NOMO-1 treated with DMSO at 0.1 percent for 48 hours (cell line): ENCODE results near the gene DBH.

Experiments
- DNase-seq: peaks from one replicate; lab custom pipeline; 2025; ENCODE audit not compliant: unreplicated experiment; lab: John Stamatoyannopoulos, UW

DBH gene

GRCh38 chr9:133642708-133643361 lies 6.7 kb downstream of the DBH start:
- no peak for DNase-seq

GRCh38 chr9:133643362-133643755 lies 7.2 kb downstream of the DBH start:
- no peak for DNase-seq

GRCh38 chr9:133643978-133644760 lies 8.0 kb downstream of the DBH start:
- DNase-seq: no peak

- no peak for DNase-seq
Observed at GRCh38 chr9:133645021-133645765, 9.0 kb downstream of the DBH start.

GRCh38 chr9:133647148-133647547 lies 11.0 kb downstream of the DBH start:
- DNase-seq: no peak

GRCh38 chr9:133647765-133648469 lies 11.8 kb downstream of the DBH start:
- no peak for DNase-seq

GRCh38 chr9:133649194-133649593 lies 13.0 kb downstream of the DBH start:
- DNase-seq: no peak

- no peak for DNase-seq
Observed at GRCh38 chr9:133650026-133650425, 13.9 kb downstream of the DBH start.

GRCh38 chr9:133653638-133654037 lies 17.5 kb downstream of the DBH start:
- no peak for DNase-seq

- DNase-seq: no peak
Observed at GRCh38 chr9:133654736-133655657, 18.8 kb downstream of the DBH start.

GRCh38 chr9:133655701-133656100 lies 19.5 kb downstream of the DBH start:
- no peak for DNase-seq

GRCh38 chr9:133656211-133657119 lies 20.3 kb downstream of the DBH start:
- no peak for DNase-seq

- DNase-seq: no peak
Observed at GRCh38 chr9:133657120-133657661, 21.0 kb downstream of the DBH start.

GRCh38 chr9:133658442-133659431 lies 22.6 kb downstream of the DBH start:
- DNase-seq: no peak

- DNase-seq: no peak
Observed at GRCh38 chr9:133659516-133659915, 23.4 kb downstream of the DBH start.

- no peak for DNase-seq
Observed at GRCh38 chr9:133661846-133662540, 25.8 kb downstream of the DBH start.
